GM12864 (cell line): ENCODE data around the gene PTPRD.
"Not testable (repeated sequence)": the region's sequence is repeated elsewhere in the genome, so short reads cannot be mapped to it uniquely, and the experiment has no call there.

ENCODE experiments used
- DNase-seq: peaks from one replicate; pipeline ENCODE4 v3.0.0-alpha.2; 2011; ENCODE audit warnings: low read depth
- H3K4me3 ChIP-seq: 2 replicates; pipeline ENCODE4 v1.5.1; 2011; ENCODE audit warnings: mild to moderate bottlenecking, low read depth, low read length, control low read depth
- TF ChIP-seq, protein P1 (sequence below): IDR thresholded peaks from 2 replicates; pipeline ENCODE4 v1.5.1; 2011; ENCODE audit warnings: low read depth, mild to moderate bottlenecking, moderate library complexity, low read length, control low read depth, inconsistent platforms; ENCODE audit errors: missing control alignments

Gene PTPRD

DNA sequence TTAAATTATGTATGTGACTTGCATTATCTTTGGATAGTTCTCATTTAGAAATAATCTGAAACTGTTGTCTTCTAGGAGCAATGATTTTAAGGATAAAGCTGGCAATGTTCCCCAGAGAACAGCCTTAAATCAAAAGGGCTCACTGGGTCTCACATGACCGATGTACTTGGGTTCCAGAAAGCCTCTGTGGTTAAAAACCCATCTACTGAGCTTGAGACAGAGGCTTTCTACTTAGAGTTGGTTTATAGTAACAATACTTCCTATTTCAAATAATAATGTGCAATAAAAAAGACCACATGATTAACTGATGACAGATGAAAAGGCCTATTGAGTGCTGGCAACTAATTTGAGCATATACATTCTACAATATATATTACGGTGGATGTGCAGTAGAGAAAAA, 1143.5 kb downstream of the PTPRD start:
- DNase-seq, result no peak
- no peak overlapping the region for H3K4me3 ChIP-seq
- TF ChIP-seq, protein P1, sequence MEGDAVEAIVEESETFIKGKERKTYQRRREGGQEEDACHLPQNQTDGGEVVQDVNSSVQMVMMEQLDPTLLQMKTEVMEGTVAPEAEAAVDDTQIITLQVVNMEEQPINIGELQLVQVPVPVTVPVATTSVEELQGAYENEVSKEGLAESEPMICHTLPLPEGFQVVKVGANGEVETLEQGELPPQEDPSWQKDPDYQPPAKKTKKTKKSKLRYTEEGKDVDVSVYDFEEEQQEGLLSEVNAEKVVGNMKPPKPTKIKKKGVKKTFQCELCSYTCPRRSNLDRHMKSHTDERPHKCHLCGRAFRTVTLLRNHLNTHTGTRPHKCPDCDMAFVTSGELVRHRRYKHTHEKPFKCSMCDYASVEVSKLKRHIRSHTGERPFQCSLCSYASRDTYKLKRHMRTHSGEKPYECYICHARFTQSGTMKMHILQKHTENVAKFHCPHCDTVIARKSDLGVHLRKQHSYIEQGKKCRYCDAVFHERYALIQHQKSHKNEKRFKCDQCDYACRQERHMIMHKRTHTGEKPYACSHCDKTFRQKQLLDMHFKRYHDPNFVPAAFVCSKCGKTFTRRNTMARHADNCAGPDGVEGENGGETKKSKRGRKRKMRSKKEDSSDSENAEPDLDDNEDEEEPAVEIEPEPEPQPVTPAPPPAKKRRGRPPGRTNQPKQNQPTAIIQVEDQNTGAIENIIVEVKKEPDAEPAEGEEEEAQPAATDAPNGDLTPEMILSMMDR, result no peak

DNA sequence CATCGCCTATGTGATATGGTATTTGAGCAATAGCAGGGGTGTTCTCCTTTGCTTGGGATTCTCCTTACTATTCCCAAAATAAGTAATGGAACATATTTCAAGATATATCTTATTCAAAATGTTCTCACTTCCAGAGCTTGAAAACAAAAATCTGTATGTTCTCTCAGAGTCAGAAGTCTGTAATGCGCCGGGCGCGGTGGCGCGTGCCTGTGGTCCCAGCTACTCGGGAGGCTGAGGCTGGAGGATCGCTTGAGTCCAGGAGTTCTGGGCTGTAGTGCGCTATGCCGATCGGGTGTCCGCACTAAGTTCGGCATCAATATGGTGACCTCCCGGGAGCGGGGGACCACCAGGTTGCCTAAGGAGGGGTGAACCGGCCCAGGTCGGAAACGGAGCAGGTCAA, 1170.9 kb downstream of the PTPRD start:
- not testable (repeated sequence) for DNase-seq, H3K4me3 ChIP-seq

DNA sequence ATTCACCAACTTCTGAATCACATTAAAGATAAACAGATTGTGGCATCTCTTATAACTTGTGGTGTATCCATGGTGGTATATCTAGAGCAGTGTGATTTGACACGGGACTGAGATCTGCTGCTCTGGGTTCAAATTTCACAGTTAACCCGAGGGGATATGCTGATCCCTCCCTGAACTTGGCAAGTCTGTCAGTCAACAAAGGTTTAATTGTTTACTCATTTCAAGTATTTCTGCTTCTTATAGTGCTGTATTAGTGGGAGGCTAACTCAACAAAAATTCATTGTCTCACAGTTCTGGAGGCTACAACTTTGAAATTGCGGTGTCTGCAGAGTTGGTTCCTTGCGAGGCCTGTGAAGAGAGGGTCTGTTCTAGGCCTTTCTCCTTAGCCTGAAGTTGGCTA, 1175.2 kb downstream of the PTPRD start:
- no peak for DNase-seq
- TF ChIP-seq, protein P1, result no peak
- no peak overlapping the region for H3K4me3 ChIP-seq

DNA sequence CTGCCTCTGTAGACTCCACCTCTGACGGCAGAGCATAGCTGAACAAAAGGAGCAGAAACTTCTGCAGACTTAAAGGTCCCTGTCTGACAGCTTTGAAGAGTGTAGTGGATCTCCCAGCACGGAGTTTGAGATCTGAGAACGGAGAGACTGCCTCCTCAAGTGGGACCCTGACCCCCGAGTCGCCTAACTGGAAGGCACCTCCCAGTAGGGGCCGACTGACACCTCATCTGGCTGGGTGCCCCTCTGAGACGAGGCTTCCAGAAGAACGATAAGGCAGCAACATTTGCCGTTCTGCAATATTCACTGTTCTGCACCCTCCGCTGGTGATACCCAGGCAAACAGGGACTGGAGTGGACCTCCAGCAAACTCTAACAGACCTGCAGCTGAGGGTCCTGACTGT, 1186.3 kb downstream of the PTPRD start:
- DNase-seq, H3K4me3 ChIP-seq: not testable (repeated sequence)

DNA sequence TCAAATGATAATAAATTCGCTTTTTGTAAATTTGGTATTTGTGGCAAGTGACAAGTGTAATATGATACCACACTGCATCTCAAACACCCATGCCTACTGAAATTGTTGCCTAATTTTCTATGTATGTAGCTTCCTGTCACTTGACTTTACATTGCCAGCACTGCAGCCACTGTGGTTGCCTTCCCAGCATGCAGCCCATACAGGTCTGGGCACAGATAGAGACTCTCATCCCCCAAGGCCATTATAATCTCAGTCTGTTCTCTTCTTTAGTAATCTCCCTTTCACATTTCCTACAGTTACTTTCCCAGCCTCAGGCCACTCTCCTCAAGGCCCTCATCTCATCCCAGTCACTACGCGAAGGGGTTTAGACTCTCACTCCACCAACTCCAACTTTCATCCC, 1200.6 kb downstream of the PTPRD start:
- no peak for DNase-seq
- H3K4me3 ChIP-seq, result no peak overlapping the region
- TF ChIP-seq, protein P1, result no peak

DNA sequence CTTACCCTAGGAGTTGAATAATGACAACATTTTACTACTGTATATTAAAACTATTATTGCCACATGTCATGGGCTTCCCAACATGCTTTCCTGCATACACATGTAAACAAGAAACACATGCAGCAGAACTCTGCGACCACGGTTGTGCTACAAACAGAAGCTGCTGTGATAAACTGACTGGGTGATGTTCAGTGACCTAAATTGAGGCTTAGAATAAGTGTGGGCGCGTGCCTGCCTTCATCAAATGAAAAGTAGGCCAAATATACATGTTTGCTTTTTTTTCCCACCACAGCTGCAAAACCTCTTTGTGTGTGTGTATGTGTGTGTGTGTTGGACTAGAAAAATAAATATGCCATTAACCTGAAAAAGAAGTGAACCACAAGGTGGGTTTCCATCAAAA, 1202.1 kb downstream of the PTPRD start:
- no peak for DNase-seq
- H3K4me3 ChIP-seq, result no peak overlapping the region
- TF ChIP-seq, protein P1, result no peak

DNA sequence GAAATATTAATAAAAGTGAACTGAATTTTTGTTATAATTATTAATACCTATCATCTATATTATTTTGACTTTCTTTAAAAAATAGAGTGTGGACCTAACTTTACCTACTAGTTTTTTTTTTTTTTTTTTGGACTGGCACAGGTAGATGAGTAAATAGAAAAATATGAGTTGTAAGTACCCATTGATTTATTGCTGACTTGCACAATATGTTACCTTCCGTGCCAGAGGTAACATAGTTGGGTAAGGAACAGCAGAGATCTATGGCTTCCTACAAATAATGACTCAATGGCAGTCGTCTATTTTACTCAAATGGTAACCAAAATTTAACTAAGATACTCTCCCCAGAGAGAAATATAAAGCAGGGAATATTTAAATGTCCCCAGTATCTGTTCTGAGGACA, 1212.8 kb downstream of the PTPRD start:
- H3K4me3 ChIP-seq, result no peak overlapping the region
- no peak for DNase-seq
- TF ChIP-seq, protein P1, result no peak

DNA sequence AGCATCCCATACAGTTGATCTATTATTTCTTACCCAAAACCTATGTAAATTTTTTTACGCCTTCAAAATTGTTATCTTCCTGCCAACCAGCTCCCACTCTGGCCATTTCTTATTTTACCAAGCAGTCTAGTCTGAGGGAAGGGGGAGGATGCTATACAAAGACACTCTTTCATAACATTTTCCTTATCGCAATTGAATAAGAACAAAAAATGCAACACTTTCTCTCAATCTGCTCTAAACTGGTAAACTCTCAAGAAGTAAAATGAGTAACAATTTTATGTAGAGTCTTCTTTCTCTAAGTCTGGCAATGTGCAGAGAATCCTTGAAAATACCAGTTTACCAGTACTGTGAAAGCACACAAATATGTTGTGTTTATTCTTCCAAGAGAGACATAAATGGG, 1216.3 kb downstream of the PTPRD start:
- TF ChIP-seq, protein P1, result no peak
- no peak for DNase-seq
- H3K4me3 ChIP-seq, result no peak overlapping the region
